GM23338 (cell line): ENCODE results near the gene ERVH48-1. TPM values are rescaled to one million over a fixed set of nuclear protein-coding genes. Genes with fewer than 3 reads are reported as not detected.
"Not testable (repeated sequence)": the region's sequence is repeated elsewhere in the genome, so short reads cannot be mapped to it uniquely, and the experiment has no call there.

Source experiments
- ATAC-seq: fragments of 200-7000 bp; cut with Tn5 transposase; 3 replicates; pipeline ENCODE4 v1.9.1; 2020
- DNase-seq: peaks from one replicate; pipeline ENCODE4 v3.0.0-alpha.2; 2015; ENCODE audit warnings: low spot score
- H2AFZ ChIP-seq: fragments of 200-600 bp; sonication (generic); 2 replicates; pipeline ENCODE4 v1.8.0; 2016; ENCODE audit warnings: antibody characterized with exemption, mild to moderate bottlenecking, moderate library complexity
- H3F3A ChIP-seq: fragments of 200-600 bp; sonication (generic); replicated peaks from 2 replicates; pipeline ENCODE4 v1.8.0; 2017; ENCODE audit warnings: antibody characterized with exemption, mixed run types, low read depth
- H3K27ac ChIP-seq: fragments of 200-600 bp; sonication (generic); 2 replicates; pipeline ENCODE4 v1.6.1; 2016; ENCODE audit warnings: low read depth
- H3K27me3 ChIP-seq: fragments of 200-600 bp; sonication (generic); 2 replicates; pipeline ENCODE4 v1.8.0; 2016; ENCODE audit warnings: mild to moderate bottlenecking, mixed run types, moderate library complexity; ENCODE audit not compliant: insufficient read depth
- H3K36me3 ChIP-seq: fragments of 200-600 bp; sonication (generic); 2 replicates; pipeline ENCODE4 v1.8.0; 2016; ENCODE audit warnings: mild to moderate bottlenecking; ENCODE audit not compliant: insufficient read depth
- H3K4me1 ChIP-seq: fragments of 200-600 bp; sonication (generic); 2 replicates; pipeline ENCODE4 v1.8.0; 2016; ENCODE audit warnings: mild to moderate bottlenecking, moderate library complexity; ENCODE audit not compliant: insufficient read depth
- H3K4me2 ChIP-seq: fragments of 200-600 bp; sonication (generic); 2 replicates; pipeline ENCODE4 v1.7.1; 2017; ENCODE audit warnings: mixed run types
- H3K4me3 ChIP-seq: fragments of 200-600 bp; sonication (generic); 2 replicates; pipeline ENCODE4 v1.6.1; 2016; ENCODE audit warnings: mixed run types
- H3K79me2 ChIP-seq: fragments of 200-600 bp; sonication (generic); replicated peaks from 2 replicates; pipeline ENCODE4 v1.8.0; 2017; ENCODE audit warnings: mild to moderate bottlenecking; ENCODE audit not compliant: insufficient read depth
- H3K9me2 ChIP-seq: fragments of 200-600 bp; sonication (generic); 2 replicates; pipeline ENCODE4 v1.8.0; 2017; ENCODE audit not compliant: insufficient read depth
- H4K20me1 ChIP-seq: fragments of 200-600 bp; sonication (generic); replicated peaks from 2 replicates; pipeline ENCODE4 v1.8.0; 2017; ENCODE audit warnings: mild to moderate bottlenecking; ENCODE audit not compliant: insufficient read depth
- H3K27ac Mint-ChIP-seq: 2 replicates; pipeline ENCODE4 v1.8.0; 2020; ENCODE audit warnings: inconsistent platforms, mild to moderate bottlenecking, moderate library complexity, mixed read lengths
- H3K27me3 Mint-ChIP-seq: 3 replicates; pipeline ENCODE4 v1.8.0; 2022; ENCODE audit warnings: low read depth, mild to moderate bottlenecking, moderate library complexity, mixed read lengths, inconsistent platforms; ENCODE audit not compliant: insufficient read depth, poor library complexity
- H3K36me3 Mint-ChIP-seq: 3 replicates; pipeline ENCODE4 v1.8.0; 2021; ENCODE audit warnings: low read depth, mild to moderate bottlenecking, inconsistent platforms, moderate library complexity, mixed read lengths
- H3K4me1 Mint-ChIP-seq: 3 replicates; pipeline ENCODE4 v1.8.0; 2020; ENCODE audit warnings: mild to moderate bottlenecking, inconsistent platforms, mixed read lengths
- H3K4me3 Mint-ChIP-seq: 3 replicates; pipeline ENCODE4 v1.8.0; 2021; ENCODE audit warnings: moderate library complexity, mild to moderate bottlenecking, inconsistent platforms, mixed read lengths
- H3K9me3 Mint-ChIP-seq: 3 replicates; pipeline ENCODE4 v1.8.0; 2020; ENCODE audit warnings: moderate library complexity, mild to moderate bottlenecking, inconsistent platforms, mixed read lengths
- CREB1 ChIP-seq: fragments of 250-450 bp; sonication (Bioruptor Pico); IDR thresholded peaks from 2 replicates; pipeline ENCODE4 v1.5.0; 2020; ENCODE audit warnings: low read depth, mild to moderate bottlenecking, moderate library complexity
- ETS1 ChIP-seq: IDR thresholded peaks from 2 replicates; pipeline ENCODE4 v1.6.1; 2016; ENCODE audit warnings: antibody characterized with exemption
- EZH2 ChIP-seq: fragments of 200-600 bp; sonication (generic); IDR thresholded peaks from one replicate; pipeline ENCODE4 v1.8.0; 2017; ENCODE audit warnings: antibody characterized with exemption, mild to moderate bottlenecking, low read depth; ENCODE audit not compliant: unreplicated experiment
- POLR2AphosphoS5 ChIP-seq: IDR thresholded peaks from 2 replicates; pipeline ENCODE4 v1.6.1; 2016; ENCODE audit warnings: antibody characterized with exemption, low read depth
- REST ChIP-seq: IDR thresholded peaks from one replicate; pipeline ENCODE4 v1.6.1; 2018; ENCODE audit warnings: antibody characterized with exemption; ENCODE audit not compliant: unreplicated experiment
- STAT1 ChIP-seq: IDR thresholded peaks from one replicate; pipeline ENCODE4 v1.6.1; 2016; ENCODE audit warnings: antibody characterized with exemption; ENCODE audit not compliant: unreplicated experiment
- ZNF114 ChIP-seq: fragments of 250-450 bp; sonication (Bioruptor Pico); IDR thresholded peaks from 2 replicates; pipeline ENCODE4 v1.5.0; 2020; ENCODE audit warnings: mild to moderate bottlenecking, moderate library complexity
- ZNF331 ChIP-seq: fragments of 250-450 bp; sonication (Bioruptor Pico); IDR thresholded peaks from 2 replicates; pipeline ENCODE4 v1.5.0; 2020; ENCODE audit warnings: low read depth, mild to moderate bottlenecking, moderate library complexity
- polyA plus RNA-seq: library from polyadenylated mRNA; unstranded; fragments of >200 nt; fragmentation: Nextera tagmentation; extraction: Ambion mirVana; gene quantifications from 2 replicates; pipeline ENCODE4 v1.2.1, GENCODE V29; 2016
- total RNA-seq: library from RNA; depleted of rRNA; stranded (reverse); fragments of >200 nt; shearing (Covaris generic); gene quantifications from 2 replicates; pipeline ENCODE4 v1.2.3, GENCODE V29; 2014
- TF ChIP-seq, protein P1 (sequence below), 2 experiments: fragments of 200-600 bp in 1 of 2; sonication (generic) in 1 of 2; conservative IDR thresholded peaks; 2 replicates each; pipeline versions ENCODE4 v1.5.1 to v1.6.1; 2016 to 2017; ENCODE audit warnings: antibody characterized with exemption in 2 of 2, low read depth in 2 of 2, mild to moderate bottlenecking in 2 of 2, moderate library complexity in 1 of 2

The ERVH48-1 gene
- total and polyA plus RNA-seq, 2 experiments from 2014 or later, result 31.7 to 37.0 TPM

GRCh38 chr21:42918291-42918690 is 7.1 kb downstream of the ERVH48-1 start (continued):
- TF ChIP-seq, protein P1, sequence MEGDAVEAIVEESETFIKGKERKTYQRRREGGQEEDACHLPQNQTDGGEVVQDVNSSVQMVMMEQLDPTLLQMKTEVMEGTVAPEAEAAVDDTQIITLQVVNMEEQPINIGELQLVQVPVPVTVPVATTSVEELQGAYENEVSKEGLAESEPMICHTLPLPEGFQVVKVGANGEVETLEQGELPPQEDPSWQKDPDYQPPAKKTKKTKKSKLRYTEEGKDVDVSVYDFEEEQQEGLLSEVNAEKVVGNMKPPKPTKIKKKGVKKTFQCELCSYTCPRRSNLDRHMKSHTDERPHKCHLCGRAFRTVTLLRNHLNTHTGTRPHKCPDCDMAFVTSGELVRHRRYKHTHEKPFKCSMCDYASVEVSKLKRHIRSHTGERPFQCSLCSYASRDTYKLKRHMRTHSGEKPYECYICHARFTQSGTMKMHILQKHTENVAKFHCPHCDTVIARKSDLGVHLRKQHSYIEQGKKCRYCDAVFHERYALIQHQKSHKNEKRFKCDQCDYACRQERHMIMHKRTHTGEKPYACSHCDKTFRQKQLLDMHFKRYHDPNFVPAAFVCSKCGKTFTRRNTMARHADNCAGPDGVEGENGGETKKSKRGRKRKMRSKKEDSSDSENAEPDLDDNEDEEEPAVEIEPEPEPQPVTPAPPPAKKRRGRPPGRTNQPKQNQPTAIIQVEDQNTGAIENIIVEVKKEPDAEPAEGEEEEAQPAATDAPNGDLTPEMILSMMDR (conservative IDR thresholded peaks at IDR 0.05; ENCODE audit: low read depth in 2 of 2), result no peak

- H3K4me1 Mint-ChIP-seq, result peaks cover 6% of the 10 kb centered on the region
- H3K27me3 Mint-ChIP-seq, result peaks cover 12% of the 10 kb centered on the region
- Histone ChIP-seq H3K4me3 (no peak overlapping the region), H2AFZ (no peak overlapping the region), H3K4me1 (0 out of 2 replicates have a peak, but pooled peaks cover 6% of the 10 kb centered on the region), H3F3A (0 out of 2 replicates have a peak, but pooled peaks cover 7% of the 10 kb centered on the region), H3K9me2 (no peaks in the 10 kb centered on the region), H3K27ac (peak overlapping the region; percentile 80), H4K20me1 (no peaks in the 10 kb centered on the region), H3K36me3 (peaks cover 11% of the 10 kb centered on the region; the same call in 1 of the 2 replicates), H3K27me3 (no peaks in the 10 kb centered on the region), H3K4me2 (no peak overlapping the region), H3K79me2 (no peaks in the 10 kb centered on the region)
- H3K9me3 Mint-ChIP-seq, result no peaks in the 10 kb centered on the region
- peak; percentile 54 for ATAC-seq
- TF ChIP-seq ZNF114 (CRISPR knock-in tag), result no peak
- no peak for TF ChIP-seq STAT1
- TF ChIP-seq ETS1, result no peak
- no peak for TF ChIP-seq ZNF331
- TF ChIP-seq POLR2AphosphoS5, result 0 out of 2 replicates have a peak, but pooled peaks have one; percentile 3
- no peak for TF ChIP-seq EZH2
- TF ChIP-seq CREB1, result no peak
- TF ChIP-seq REST, result no peak
- H3K27ac Mint-ChIP-seq, result no peak overlapping the region
- H3K4me3 Mint-ChIP-seq, result no peak overlapping the region
- peaks cover 41% of the 10 kb centered on the region for H3K36me3 Mint-ChIP-seq
- peak; percentile 16 for DNase-seq
These were observed 12.0 kb downstream of the ERVH48-1 start for GRCh38 chr21:42913476-42913875.

- Histone ChIP-seq H3K27ac (peak overlapping the region; percentile 52; the same call in 1 of the 2 replicates), H3K36me3 (peaks cover 17% of the 10 kb centered on the region)
- not testable (repeated sequence) for ATAC-seq, H3K4me1 ChIP-seq, H3K79me2 ChIP-seq, H4K20me1 ChIP-seq, H3K4me2 ChIP-seq, H3K27me3 ChIP-seq, H2AFZ ChIP-seq, DNase-seq, H3K4me3 ChIP-seq, H3K9me2 ChIP-seq, H3K9me3 Mint-ChIP-seq, H3F3A ChIP-seq, H3K4me1 Mint-ChIP-seq, H3K27me3 Mint-ChIP-seq, H3K4me3 Mint-ChIP-seq
- H3K27ac Mint-ChIP-seq, result 0 out of 2 replicates have a peak overlapping the region, but pooled peaks have one; percentile 62
- peaks cover 53% of the 10 kb centered on the region for H3K36me3 Mint-ChIP-seq
These were observed 13.5 kb downstream of the ERVH48-1 start for GRCh38 chr21:42911920-42912319.

DNA sequence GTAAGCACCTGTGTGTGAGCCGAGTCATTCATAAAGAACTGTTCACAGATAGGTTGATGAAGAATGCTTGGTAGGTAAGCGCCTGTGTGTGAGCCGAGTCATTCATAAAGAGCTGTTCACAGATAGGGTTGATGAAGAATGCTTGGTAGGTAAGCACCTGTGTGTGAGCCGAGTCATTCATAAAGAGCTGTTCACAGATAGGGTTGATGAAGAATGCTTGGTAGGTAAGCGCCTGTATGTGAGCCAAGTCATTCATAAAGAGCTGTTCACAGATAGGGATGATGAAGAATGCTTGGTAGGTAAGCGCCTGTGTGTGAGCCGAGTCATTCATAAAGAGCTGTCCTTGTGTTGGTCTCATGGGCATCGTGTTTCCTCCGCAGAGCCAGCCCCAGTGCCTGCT is 16.9 kb downstream of the ERVH48-1 start:
- H3K27me3 Mint-ChIP-seq, ATAC-seq: not testable (repeated sequence)
- 0 out of 2 replicates have a peak overlapping the region, but pooled peaks have one; percentile 56 for H3K27ac Mint-ChIP-seq

More for the DNA sequence above, 16.9 kb downstream of the ERVH48-1 start:
- not testable (repeated sequence) for H3F3A ChIP-seq, H3K27me3 ChIP-seq, DNase-seq, H4K20me1 ChIP-seq, H3K4me3 ChIP-seq, H2AFZ ChIP-seq, H3K27ac ChIP-seq, H3K9me3 Mint-ChIP-seq, H3K9me2 ChIP-seq, H3K4me2 ChIP-seq, H3K4me1 Mint-ChIP-seq, H3K4me1 ChIP-seq, H3K79me2 ChIP-seq, H3K4me3 Mint-ChIP-seq
- peaks cover 41% of the 10 kb centered on the region for H3K36me3 ChIP-seq
- H3K36me3 Mint-ChIP-seq, result peaks cover 82% of the 10 kb centered on the region
